LNCaP clone FGC (cell line): ENCODE measurements around the gene KNDC1.

Experiments
- DNase-seq: peaks from one replicate; pipeline ENCODE4 v3.0.0-alpha.2; 2011; ENCODE audit warnings: low read depth
- H3K4me3 ChIP-seq: 2 replicates; pipeline ENCODE4 v1.5.1; 2011; ENCODE audit warnings: mild to moderate bottlenecking, low read depth, low read length, control low read depth
- TF ChIP-seq, protein P1 (sequence below): IDR thresholded peaks from 2 replicates; pipeline ENCODE4 v1.5.1; 2012; ENCODE audit warnings: mild to moderate bottlenecking; ENCODE audit not compliant: control insufficient read depth, insufficient read depth; ENCODE audit errors: extremely low read depth

KNDC1 gene

DNA sequence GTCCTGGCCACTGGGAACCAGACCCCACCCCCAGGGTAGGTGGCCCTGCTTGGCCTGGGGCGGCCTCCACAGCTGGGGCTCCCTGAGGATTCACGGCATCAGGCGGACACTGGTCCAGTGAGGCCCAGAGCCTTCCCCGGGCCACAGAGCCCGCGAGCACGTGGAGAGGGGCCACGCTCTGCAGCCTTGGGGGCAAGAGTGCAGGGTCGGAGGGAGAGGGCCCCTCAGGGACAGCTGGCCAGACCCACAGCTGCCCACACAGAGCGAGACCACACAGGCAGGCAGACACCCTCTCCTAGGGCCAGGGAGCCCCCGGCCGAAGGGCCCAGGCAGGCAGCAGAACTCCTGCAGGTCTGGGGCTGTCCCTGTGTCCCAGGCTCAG, 88.3 kb downstream of the KNDC1 start:
- TF ChIP-seq, protein P1, sequence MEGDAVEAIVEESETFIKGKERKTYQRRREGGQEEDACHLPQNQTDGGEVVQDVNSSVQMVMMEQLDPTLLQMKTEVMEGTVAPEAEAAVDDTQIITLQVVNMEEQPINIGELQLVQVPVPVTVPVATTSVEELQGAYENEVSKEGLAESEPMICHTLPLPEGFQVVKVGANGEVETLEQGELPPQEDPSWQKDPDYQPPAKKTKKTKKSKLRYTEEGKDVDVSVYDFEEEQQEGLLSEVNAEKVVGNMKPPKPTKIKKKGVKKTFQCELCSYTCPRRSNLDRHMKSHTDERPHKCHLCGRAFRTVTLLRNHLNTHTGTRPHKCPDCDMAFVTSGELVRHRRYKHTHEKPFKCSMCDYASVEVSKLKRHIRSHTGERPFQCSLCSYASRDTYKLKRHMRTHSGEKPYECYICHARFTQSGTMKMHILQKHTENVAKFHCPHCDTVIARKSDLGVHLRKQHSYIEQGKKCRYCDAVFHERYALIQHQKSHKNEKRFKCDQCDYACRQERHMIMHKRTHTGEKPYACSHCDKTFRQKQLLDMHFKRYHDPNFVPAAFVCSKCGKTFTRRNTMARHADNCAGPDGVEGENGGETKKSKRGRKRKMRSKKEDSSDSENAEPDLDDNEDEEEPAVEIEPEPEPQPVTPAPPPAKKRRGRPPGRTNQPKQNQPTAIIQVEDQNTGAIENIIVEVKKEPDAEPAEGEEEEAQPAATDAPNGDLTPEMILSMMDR = no peak
- no peak for DNase-seq
- H3K4me3 ChIP-seq = no peak overlapping the region

DNA sequence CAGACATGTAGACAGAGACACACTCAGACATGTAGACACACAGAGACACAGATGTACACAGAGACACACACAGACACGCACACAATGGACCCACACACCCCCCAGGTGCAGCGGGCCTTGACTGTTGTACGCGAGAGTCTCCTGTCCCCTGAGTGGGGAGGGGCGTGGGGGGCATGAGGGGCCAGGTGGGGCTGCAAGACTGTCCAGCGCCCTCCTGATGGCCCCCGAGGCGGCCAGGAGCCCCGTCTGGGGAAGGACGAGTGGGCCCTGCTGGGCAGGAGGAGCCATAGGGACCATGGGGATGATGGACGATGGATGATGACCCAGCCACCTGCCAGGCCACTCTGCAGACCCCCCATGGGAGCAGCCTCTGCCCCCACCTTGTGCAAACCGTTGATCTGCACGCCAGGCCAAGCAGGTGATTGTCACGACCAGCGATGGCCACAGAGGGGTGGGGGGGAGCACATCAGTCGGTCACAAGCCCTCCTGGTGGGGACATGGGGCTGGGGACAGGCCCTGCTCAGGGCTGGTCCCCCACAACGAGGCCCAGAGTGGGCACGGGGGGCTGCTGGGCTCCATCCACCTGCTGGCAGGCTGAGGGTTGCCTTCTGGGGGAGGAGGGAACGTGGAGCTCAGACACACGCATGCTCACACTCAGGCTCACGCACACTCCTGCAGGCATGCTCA, 89.2 kb downstream of the KNDC1 start:
- TF ChIP-seq, protein P1 = no peak
- H3K4me3 ChIP-seq = no peak overlapping the region
- no peak for DNase-seq

DNA sequence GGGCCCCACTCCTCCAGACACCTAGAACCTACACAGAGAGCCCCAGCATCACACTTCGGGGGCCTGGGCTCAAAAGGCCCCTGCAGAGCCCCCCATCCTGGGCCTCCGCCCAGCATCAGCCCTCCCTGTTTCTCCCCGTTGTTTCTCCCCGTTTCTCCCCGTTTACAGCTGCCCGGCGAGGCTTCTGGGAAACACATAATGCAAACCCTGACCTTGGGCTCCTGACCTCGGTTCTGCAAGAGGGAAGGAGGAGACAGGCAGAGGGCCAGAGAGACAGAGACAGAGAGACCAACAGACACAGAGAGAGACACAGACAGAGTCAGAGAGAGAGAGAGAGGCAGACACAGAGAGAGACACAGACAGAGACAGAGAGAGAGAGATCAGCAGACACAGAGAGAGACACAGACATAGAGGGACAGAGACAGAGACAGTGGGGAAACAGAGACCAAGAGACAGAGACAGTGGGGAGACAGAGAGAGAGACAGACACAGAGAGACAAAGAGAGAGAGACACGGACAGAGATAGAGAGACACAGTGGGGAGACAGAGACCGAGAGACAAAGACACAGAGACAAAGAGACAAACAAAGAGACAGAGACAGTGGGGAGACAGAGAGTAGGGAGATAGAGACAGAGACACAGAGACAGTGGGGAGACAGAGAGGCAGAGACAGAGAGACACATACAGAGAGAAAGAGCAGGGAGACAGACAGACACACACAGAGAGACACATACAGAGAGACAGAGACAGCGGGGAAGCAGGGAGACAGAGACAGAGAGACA, 90.1 kb downstream of the KNDC1 start:
- TF ChIP-seq, protein P1 = no peak
- H3K4me3 ChIP-seq = no peak overlapping the region
- no peak for DNase-seq

DNA sequence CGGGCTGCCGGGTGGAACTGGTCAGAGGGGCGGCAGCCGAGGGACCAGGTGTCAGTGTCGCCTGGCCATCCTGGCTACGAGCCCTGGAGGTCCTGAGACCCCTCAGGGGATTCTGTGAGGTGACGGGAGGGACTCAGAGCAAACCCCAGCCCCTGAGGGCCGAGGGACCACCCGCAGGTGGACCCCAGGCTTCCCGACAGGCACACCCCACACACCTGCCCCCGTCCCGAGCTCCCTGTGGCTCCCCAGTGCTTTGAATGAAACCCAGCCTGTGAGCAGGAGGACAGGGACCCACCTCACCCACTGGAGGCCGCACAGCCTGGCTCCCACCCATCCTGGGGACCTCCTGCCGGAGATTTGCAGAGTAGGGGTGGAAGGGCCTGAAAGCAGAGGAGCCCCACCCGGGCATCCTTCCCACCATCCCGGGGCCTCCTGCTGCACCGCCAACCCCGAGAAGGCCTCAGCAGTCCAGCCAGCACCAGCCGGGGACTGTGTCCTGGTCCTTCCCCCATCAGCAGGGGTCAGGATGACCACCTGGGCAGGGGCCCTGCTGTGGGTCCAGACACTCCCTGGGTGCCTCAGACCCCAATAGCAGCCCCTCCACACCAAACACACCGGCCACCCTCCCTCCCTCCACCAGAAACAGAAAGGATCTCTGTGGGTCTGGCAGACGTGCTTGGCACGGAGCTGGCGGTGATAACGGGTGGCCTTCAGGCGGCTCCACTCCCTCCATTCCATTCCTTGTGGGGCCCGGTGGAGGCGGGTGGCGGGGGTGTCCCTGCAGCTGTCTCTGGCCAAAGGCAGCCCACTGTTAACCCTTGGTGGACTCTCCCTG, 91.6 kb downstream of the KNDC1 start:
- H3K4me3 ChIP-seq = no peak overlapping the region
- TF ChIP-seq, protein P1 = no peak
- no peak for DNase-seq

DNA sequence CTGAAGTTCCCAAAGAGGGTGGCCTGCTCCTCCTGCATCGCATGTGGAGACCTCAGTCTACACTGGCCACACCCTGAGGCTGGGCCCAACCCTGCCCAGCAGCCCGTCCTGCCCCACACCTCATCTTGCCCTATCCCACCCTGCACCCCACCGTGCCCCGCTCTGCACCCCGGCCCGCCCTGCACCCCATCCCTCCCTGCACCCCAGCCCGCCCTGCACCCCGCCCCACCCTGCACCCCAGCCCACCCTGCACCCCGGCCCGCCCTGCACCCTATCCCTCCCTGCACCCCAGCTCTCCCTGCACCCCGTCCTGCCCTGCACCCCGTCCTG, 92.2 kb downstream of the KNDC1 start:
- DNase-seq = no peak
- no peak overlapping the region for H3K4me3 ChIP-seq
- TF ChIP-seq, protein P1 = no peak

DNA sequence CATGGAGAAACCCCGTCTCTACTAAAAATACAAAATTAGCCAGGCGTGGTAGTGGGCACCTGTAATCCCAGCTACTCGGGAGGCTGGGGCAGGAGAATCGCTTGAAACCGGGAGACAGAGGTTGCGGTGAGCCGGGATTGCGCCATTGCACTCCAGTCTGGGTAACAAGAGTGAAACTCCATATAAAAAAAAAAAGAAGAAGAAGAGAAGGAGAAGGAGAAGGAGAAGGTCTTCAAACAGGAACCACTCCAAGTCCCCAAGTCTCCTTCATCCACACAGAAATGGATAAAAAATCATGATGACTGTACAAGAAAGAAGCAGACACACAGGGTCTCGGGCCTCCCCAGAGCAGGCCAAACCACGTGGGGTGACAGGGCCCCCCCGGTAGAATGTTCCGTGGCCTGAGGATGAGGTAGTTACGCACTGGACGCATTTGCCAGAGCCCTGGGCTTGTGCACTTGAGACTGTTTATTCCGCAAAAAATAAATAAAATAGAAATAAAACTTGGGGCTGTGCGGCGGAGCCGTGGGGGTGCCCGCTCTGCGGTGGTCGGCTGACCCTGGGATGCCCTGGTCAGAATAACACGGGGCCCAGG, 93.4 kb downstream of the KNDC1 start:
- TF ChIP-seq, protein P1 = no peak
- H3K4me3 ChIP-seq = no peak overlapping the region
- no peak for DNase-seq
